ENCODE results near the gene ISM1.

The ISM1 gene

DNA sequence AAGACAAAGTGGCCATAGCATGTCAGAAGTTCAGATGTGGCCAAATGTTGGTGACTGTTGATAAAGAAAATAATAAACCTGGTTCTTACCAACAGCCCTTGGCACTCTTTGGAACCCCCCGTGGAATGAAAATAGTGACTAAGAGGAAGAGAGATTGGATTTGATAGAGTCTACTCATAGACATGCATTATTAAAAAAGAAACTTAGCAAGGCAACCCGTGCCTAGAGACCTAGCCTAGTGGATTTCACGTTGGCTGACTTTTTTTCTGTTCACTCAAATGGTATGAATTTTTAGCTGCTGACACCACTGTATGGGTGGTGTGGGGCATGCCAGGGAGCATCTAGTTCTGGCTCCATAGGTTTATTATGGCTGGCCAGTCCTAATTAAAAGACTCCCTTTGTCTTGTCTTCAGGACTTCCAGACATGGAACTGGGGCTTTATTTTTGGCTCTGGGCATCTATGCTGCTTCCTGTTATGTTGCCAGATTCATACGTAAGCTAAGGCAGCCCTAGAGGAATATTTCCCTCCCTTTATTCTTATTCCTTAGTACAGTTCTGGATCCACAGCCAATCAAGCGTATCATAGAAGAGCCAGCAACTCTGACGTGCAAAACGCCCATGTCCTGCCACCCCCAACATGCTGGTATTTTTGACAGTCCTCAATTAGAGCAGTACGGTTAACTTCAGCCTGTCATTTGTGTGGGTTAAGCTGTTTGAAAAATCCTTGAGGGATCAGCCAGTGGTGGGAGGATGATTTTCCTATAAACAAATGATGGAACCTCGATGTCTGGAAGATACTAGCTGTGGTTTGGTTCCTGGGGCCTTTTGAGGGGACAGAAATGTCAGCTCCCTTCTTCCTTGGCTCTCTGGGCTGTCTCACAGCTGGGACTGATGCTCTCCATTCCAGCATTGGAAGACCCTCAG is 127.5 kb downstream of the ISM1 start:
- no peak for DNase-seq (ENCODE audit: low read depth)

DNA sequence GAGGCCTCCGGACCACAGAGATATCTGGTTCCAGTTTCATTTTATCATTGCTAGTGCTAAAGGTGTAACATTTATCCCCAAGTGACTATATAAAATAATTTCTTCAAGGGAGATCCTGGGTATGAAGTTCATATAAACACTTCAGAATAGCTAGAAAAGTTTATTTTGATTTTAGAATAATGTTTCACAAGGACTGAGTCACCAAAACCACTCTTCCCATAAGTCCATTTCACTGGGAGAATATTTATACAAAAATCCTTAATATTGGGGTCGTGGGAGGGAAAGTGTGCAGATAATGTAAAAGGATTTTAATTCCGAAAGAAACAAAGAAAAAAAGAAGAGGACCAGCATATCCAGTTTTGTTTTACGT is 128.1 kb downstream of the ISM1 start:
- no peak for DNase-seq (ENCODE audit: low read depth)
